Fibroblast of lung (primary cell): Measurements from ENCODE around the gene TNFSF15.

Source experiments
- EZH2 ChIP-seq: IDR thresholded peaks from 2 replicates; pipeline ENCODE4 v1.5.1; 2012; ENCODE audit warnings: low read length, control low read depth, mild to moderate bottlenecking; ENCODE audit errors: missing control alignments
- TF ChIP-seq, protein P1 (sequence below), 2 donors: IDR thresholded peaks in 1 of 2; conservative IDR thresholded peaks in 1 of 2; 1 replicate in 1 of 2; 2 replicates in 1 of 2; pipeline ENCODE4 v1.5.1; 2011 to 2012; ENCODE audit warnings: low read length in 2 of 2, control low read depth in 1 of 2, inconsistent platforms in 1 of 2, low read depth in 1 of 2, mild to moderate bottlenecking in 1 of 2

DNA sequence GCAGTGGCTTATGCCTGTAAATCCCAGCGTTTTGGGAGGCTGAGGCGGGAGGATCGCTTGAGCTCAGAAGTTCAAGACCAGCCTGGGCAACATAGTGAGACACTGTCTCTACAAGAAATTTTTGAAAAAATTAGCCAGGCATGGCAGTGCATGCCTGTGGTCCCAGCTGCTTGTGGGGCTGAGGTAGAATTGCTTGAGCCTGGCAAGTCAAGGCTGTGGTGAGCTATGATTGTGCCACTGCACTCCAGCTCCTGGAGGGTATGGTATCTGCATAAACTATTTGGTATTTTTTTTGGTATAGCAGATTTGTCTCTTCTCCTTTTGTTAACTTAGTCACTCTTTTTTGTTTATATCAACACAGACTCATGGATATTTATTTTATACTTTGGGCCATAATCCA lies 62.4 kb downstream of the TNFSF15 start:
- TF ChIP-seq, protein P1, sequence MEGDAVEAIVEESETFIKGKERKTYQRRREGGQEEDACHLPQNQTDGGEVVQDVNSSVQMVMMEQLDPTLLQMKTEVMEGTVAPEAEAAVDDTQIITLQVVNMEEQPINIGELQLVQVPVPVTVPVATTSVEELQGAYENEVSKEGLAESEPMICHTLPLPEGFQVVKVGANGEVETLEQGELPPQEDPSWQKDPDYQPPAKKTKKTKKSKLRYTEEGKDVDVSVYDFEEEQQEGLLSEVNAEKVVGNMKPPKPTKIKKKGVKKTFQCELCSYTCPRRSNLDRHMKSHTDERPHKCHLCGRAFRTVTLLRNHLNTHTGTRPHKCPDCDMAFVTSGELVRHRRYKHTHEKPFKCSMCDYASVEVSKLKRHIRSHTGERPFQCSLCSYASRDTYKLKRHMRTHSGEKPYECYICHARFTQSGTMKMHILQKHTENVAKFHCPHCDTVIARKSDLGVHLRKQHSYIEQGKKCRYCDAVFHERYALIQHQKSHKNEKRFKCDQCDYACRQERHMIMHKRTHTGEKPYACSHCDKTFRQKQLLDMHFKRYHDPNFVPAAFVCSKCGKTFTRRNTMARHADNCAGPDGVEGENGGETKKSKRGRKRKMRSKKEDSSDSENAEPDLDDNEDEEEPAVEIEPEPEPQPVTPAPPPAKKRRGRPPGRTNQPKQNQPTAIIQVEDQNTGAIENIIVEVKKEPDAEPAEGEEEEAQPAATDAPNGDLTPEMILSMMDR (conservative IDR thresholded peaks at IDR 0.05 in 1 of 2, IDR thresholded peaks at IDR 0.05 in 1 of 2; ENCODE audit: low read depth in 1 of 2, low read length in 2 of 2): no peak
- no peak for TF ChIP-seq EZH2
